Erythroblast (primary cell): ENCODE data around the gene CLEC3A.

Source experiments
- GATA1 ChIP-seq: IDR thresholded peaks from 2 replicates; pipeline ENCODE4 v1.6.1; 2011; ENCODE audit warnings: low read depth, mild to moderate bottlenecking, control low read depth, low read length, moderate library complexity
- POLR2A ChIP-seq: IDR thresholded peaks from 2 replicates; pipeline ENCODE4 v1.6.1; 2011; ENCODE audit warnings: mild to moderate bottlenecking, low read length

DNA sequence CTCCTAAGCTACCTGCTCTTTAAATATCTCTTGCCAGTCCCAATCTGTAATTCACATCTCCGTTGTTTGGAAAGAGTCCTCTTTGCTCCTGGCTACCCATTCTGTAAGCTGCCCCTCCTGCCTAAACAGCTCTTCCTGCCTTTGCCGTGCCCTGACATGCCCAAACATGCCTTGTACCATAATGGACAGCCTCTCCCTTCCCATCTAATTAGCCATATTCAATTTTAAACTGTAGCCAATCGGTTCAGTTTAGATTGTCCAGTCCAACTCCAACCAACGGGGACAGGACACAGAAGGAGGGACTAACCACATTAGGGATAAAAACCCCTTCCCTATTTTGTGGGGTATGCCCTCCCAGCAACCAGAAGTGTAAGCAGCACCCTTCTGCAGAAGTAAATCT, 30.6 kb upstream of the CLEC3A start:
- TF ChIP-seq POLR2A, result no peak
- no peak for TF ChIP-seq GATA1
